ENCODE data around the gene FBH1. TPM values are rescaled to one million over a fixed set of nuclear protein-coding genes. Genes with fewer than 3 reads are reported as not detected.
"Not testable (repeated sequence)": the region's sequence is repeated elsewhere in the genome, so short reads cannot be mapped to it uniquely, and the experiment has no call there.

Gene FBH1
- polyA plus RNA-seq, 5 donors: 65.0 to 84.8 (median 83.9) TPM

GRCh38 chr10:5871596-5871995 is 18.4 kb upstream of the FBH1 start:
- no peak for DNase-seq

DNA sequence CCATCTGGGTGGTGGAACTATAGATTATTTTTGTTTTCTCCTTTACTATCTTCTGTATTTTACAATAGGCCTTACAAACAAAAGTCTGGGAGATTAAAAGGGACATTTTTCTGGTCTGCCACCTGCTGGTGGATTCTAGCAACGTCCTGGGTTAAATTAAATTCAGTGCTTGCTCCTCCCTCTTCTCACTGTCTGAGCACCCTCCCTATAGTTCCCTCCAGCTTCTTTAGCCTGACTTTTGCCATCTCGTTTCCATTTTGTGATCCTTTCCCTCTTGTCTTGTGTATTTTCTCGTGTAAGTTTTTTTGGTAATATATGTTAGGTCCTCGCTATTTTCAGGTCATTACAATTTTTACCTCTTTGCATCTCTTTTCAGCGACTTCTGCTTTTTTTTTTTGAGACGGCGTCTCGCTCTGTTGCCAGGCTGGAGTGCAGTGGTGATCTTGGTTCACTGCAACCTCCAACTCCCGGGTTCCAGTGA is 16.5 kb upstream of the FBH1 start:
- DNase-seq: peak; percentile 52 to 75

- DNase-seq: no peak
Measured at GRCh38 chr10:5876181-5876768, 13.8 kb upstream of the FBH1 start.

DNA sequence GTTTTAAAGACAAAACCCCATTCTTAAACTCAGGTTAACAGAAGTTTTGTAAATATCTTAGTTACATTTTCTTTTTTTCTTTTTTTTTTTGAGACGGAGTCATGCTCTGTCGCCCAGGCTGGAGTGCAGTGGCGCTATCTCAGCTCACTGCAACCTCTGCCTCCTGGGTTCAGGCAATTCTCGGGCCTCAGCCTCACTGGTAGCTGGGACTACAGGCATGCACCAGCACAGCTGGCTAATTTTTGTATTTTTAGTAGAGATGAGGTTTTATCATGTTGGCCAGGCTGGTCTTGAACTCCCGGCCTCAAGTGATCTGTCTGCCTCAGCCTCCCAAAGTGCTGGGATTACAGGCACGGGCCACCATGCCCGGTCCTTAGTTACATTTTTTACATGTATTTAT is 13.0 kb upstream of the FBH1 start:
- DNase-seq: not testable (repeated sequence)

GRCh38 chr10:5882961-5883360 is 7.1 kb upstream of the FBH1 start:
- DNase-seq: no peak

DNA sequence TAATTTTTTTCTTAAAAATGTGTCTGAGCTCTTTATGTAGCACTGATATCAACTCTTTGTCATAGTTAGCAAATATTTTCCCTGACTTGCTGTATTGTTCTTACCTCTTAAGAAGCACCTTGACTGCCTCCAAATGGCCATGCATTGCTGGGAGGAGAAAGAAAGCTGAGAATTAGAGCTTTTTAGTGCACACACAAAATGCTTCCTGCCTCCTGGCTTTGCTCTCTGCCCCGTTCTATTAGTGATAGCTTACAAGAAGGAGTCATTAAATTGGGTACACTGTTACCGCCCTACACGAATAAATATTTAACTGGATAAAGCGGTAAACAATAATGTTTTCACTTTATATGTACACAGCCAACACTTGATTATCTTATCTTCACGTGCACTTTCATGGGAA is 4.4 kb upstream of the FBH1 start:
- no peak for DNase-seq

GRCh38 chr10:5887029-5887428 is 3.0 kb upstream of the FBH1 start:
- no peak for DNase-seq

GRCh38 chr10:5887641-5888040 is 2.4 kb upstream of the FBH1 start:
- no peak for DNase-seq

DNA sequence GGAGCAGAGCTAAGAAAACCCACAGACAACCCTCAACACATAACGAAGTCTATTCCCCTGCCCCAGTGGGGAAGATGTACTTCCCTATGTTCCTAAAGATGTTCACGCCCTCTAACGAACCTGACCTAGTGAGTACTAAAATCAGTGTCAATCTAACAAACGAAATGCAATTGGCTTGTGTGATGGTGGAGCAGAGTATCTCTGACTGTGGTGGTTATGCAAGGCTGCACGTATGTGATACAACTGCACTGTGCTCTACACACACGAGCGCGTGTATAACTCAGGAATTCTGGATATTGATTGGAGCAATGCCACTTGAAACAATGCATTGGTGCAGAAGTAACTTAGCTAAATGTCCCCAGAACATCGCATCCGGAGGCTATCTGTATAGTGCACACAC is 1.7 kb upstream of the FBH1 start:
- no peak for DNase-seq

- DNase-seq: peak in 1 of 2 donors; percentile 23
Measured at GRCh38 chr10:5888843-5889623, 1.0 kb upstream of the FBH1 start.

DNA sequence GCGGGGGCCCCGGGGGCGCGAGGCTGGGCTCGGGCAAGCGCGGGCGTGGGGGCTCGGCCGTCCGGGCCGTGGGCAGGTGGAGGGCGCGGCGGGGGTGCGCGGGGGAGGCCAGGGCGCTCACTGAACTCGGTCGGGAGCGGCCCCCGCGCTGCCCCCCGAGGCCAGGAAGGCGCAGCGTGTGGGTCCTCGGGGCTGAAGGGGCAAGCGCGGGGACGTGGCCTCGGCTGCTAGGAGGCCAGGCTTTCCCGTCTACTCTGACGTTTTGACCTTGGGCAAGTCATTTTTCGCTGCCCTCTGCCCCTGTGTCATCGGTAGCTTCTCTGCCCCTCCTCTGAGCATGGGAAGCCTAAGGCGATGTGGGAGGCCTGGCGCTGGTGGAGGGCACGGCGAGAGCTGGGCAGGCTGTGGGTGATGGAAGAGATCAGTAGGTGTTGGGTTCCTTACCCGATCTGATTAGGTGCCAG is 441 bp downstream of the FBH1 start:
- peak in 1 of 2 donors; percentile 9 for DNase-seq

- DNase-seq: no peak
Measured at GRCh38 chr10:5891009-5891408, 966 bp downstream of the FBH1 start.

GRCh38 chr10:5892007-5892406 is 2.0 kb downstream of the FBH1 start:
- DNase-seq: no peak

DNA sequence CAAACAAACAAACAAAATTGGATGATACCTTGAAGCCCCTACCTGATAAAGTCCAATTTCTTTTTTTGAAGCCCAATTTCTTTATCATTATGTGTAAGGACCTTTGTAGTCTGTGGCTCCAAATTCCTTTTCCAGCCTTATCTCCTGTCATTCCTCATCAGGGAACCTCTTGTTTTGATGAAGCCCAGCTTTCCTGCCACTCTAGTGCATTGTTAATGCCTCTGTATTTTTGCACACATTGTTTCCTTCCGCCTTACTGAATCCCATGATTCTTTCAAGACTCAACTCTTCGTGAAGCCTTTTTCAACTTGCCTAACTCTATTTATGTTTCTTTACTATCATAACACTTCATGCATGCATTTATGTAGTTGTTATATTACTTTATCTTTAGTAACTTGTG is 3.3 kb downstream of the FBH1 start:
- no peak for DNase-seq

GRCh38 chr10:5894403-5894802 is 4.4 kb downstream of the FBH1 start:
- no peak for DNase-seq

DNA sequence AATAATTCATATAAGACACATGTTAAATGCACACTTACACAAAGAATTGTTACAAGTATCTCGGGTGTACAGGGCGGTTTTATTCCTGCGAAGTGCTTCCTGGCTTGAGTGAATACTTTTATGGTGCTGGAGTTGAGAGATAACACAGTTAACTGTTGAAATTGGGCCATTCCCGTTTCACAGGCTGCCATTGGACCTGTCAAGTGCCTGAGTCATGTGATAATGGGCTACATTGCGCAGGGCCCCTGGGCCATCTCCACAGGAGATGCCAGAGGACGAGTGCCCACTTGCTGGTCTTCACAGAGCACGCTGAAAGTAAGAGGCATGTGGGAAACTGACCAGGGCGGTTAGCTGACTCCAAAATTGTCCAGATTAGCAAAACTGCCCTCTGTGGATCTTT is 4.8 kb downstream of the FBH1 start:
- DNase-seq: no peak

DNA sequence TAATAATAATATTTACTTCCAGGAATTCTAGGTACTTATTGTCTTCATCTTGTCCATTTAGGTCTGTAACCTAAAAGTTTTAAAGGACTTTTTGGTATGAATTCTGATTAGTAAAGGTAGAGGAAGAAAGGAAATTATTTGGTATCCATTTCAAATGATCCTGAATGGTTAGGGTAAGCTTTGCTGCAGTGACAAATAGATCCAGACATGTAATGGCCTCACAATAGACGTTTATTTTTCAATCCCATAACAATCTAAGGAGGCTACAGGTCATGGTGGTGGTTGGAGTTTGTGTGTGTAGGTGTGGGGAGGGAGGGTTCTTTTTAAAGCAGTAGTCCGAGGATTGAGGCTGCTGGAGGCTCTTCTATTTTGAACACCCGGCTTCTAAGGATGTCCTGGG is 5.3 kb downstream of the FBH1 start:
- no peak for DNase-seq

GRCh38 chr10:5895804-5896203 is 5.8 kb downstream of the FBH1 start:
- DNase-seq: no peak

DNA sequence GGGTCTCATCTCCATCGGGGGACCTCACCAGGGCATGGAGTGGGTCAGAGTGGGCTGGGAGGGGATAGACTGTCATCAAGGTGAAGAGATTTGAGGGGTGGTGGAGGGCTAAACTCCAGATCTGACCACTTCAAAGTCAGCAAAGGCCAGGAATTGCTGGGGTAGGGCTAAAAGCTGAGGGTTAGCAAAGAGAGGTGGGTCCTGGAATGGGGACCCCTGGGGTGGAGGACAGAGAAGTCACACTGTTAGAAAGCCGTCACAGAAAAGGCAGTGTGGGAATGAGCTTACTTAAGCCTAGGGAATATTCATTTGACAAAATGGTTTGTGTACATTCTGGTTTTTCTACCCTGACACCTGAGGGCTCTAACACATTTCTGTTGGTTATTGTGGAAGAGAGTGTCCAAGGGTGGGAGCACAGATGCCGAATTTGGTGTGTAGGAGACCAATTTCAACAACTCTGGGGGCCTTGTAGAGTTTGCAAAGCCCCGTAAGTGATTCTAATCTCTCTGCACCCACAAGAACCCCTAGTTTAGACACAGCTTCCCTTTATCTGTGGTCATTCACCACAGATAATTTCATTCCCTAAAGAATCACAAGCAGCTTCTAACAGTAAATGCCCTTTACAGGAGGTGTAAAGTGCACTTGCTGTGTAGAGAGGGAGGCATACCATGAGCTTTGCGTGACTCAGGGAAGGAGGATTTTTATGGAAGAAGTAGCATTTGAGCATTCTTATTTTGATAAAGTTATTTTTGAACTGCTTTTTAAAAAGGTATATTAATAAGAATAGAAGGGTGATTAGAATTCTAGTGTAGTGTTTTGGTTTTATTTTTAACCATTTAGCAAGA is 6.4 kb downstream of the FBH1 start:
- DNase-seq: no peak

DNA sequence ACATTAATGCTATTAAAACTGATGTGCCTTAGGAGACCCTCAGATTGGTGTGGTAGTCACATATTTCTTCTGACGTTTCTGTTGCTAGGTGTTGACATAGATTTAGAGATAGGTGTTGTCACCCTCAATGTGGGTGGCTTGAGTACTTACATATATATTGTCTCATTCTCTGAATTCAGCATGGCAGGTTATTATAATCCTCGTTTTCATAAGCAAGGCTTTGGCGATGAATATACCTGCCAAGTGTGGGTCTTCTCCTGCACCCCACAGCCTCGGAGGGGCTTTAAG is 7.0 kb downstream of the FBH1 start:
- no peak for DNase-seq

GRCh38 chr10:5897504-5897903 is 7.5 kb downstream of the FBH1 start:
- no peak for DNase-seq

DNA sequence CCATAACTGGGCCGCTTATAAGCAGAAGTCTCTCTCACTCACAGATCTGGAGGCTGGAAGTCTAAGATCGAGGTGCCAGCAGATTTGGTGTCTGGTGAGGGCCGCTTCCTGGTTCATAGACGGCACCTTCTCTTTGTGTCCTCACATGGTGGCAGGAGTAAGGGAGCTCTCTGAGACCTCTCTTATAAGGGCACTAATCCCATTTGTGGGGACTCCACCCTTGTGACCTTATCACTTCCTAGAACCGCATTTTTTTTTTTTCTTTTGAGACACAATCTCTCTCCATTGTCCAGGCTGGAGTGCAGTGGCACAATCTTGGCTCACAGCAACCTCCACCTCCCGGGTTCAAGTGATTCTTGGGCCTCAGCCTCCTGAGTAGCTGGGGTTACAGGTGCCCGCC is 8.1 kb downstream of the FBH1 start:
- DNase-seq: no peak

GRCh38 chr10:5900247-5900646 is 10.2 kb downstream of the FBH1 start:
- DNase-seq: no peak

All from right lung (tissue), 5 donors.